GM23338 (cell line): ENCODE results near the gene SLC37A1. TPM values are rescaled to one million over a fixed set of nuclear protein-coding genes. Genes with fewer than 3 reads are reported as not detected.

Source experiments
- ATAC-seq: fragments of 200-7000 bp; cut with Tn5 transposase; 3 replicates; pipeline ENCODE4 v1.9.1; 2020
- DNase-seq: peaks from one replicate; pipeline ENCODE4 v3.0.0-alpha.2; 2015; ENCODE audit warnings: low spot score
- H2AFZ ChIP-seq: fragments of 200-600 bp; sonication (generic); 2 replicates; pipeline ENCODE4 v1.8.0; 2016; ENCODE audit warnings: antibody characterized with exemption, mild to moderate bottlenecking, moderate library complexity
- H3F3A ChIP-seq: fragments of 200-600 bp; sonication (generic); replicated peaks from 2 replicates; pipeline ENCODE4 v1.8.0; 2017; ENCODE audit warnings: antibody characterized with exemption, mixed run types, low read depth
- H3K27ac ChIP-seq: fragments of 200-600 bp; sonication (generic); 2 replicates; pipeline ENCODE4 v1.6.1; 2016; ENCODE audit warnings: low read depth
- H3K27me3 ChIP-seq: fragments of 200-600 bp; sonication (generic); 2 replicates; pipeline ENCODE4 v1.8.0; 2016; ENCODE audit warnings: mild to moderate bottlenecking, mixed run types, moderate library complexity; ENCODE audit not compliant: insufficient read depth
- H3K36me3 ChIP-seq: fragments of 200-600 bp; sonication (generic); 2 replicates; pipeline ENCODE4 v1.8.0; 2016; ENCODE audit warnings: mild to moderate bottlenecking; ENCODE audit not compliant: insufficient read depth
- H3K4me1 ChIP-seq: fragments of 200-600 bp; sonication (generic); 2 replicates; pipeline ENCODE4 v1.8.0; 2016; ENCODE audit warnings: mild to moderate bottlenecking, moderate library complexity; ENCODE audit not compliant: insufficient read depth
- H3K4me2 ChIP-seq: fragments of 200-600 bp; sonication (generic); 2 replicates; pipeline ENCODE4 v1.7.1; 2017; ENCODE audit warnings: mixed run types
- H3K4me3 ChIP-seq: fragments of 200-600 bp; sonication (generic); 2 replicates; pipeline ENCODE4 v1.6.1; 2016; ENCODE audit warnings: mixed run types
- H3K79me2 ChIP-seq: fragments of 200-600 bp; sonication (generic); replicated peaks from 2 replicates; pipeline ENCODE4 v1.8.0; 2017; ENCODE audit warnings: mild to moderate bottlenecking; ENCODE audit not compliant: insufficient read depth
- H3K9me2 ChIP-seq: fragments of 200-600 bp; sonication (generic); 2 replicates; pipeline ENCODE4 v1.8.0; 2017; ENCODE audit not compliant: insufficient read depth
- H4K20me1 ChIP-seq: fragments of 200-600 bp; sonication (generic); replicated peaks from 2 replicates; pipeline ENCODE4 v1.8.0; 2017; ENCODE audit warnings: mild to moderate bottlenecking; ENCODE audit not compliant: insufficient read depth
- H3K27ac Mint-ChIP-seq: 2 replicates; pipeline ENCODE4 v1.8.0; 2020; ENCODE audit warnings: inconsistent platforms, mild to moderate bottlenecking, moderate library complexity, mixed read lengths
- H3K27me3 Mint-ChIP-seq: 3 replicates; pipeline ENCODE4 v1.8.0; 2022; ENCODE audit warnings: low read depth, mild to moderate bottlenecking, moderate library complexity, mixed read lengths, inconsistent platforms; ENCODE audit not compliant: insufficient read depth, poor library complexity
- H3K36me3 Mint-ChIP-seq: 3 replicates; pipeline ENCODE4 v1.8.0; 2021; ENCODE audit warnings: low read depth, mild to moderate bottlenecking, inconsistent platforms, moderate library complexity, mixed read lengths
- H3K4me1 Mint-ChIP-seq: 3 replicates; pipeline ENCODE4 v1.8.0; 2020; ENCODE audit warnings: mild to moderate bottlenecking, inconsistent platforms, mixed read lengths
- H3K4me3 Mint-ChIP-seq: 3 replicates; pipeline ENCODE4 v1.8.0; 2021; ENCODE audit warnings: moderate library complexity, mild to moderate bottlenecking, inconsistent platforms, mixed read lengths
- H3K9me3 Mint-ChIP-seq: 3 replicates; pipeline ENCODE4 v1.8.0; 2020; ENCODE audit warnings: moderate library complexity, mild to moderate bottlenecking, inconsistent platforms, mixed read lengths
- CREB1 ChIP-seq: fragments of 250-450 bp; sonication (Bioruptor Pico); IDR thresholded peaks from 2 replicates; pipeline ENCODE4 v1.5.0; 2020; ENCODE audit warnings: low read depth, mild to moderate bottlenecking, moderate library complexity
- ETS1 ChIP-seq: IDR thresholded peaks from 2 replicates; pipeline ENCODE4 v1.6.1; 2016; ENCODE audit warnings: antibody characterized with exemption
- EZH2 ChIP-seq: fragments of 200-600 bp; sonication (generic); IDR thresholded peaks from one replicate; pipeline ENCODE4 v1.8.0; 2017; ENCODE audit warnings: antibody characterized with exemption, mild to moderate bottlenecking, low read depth; ENCODE audit not compliant: unreplicated experiment
- EZH2phosphoT487 ChIP-seq: fragments of 200-600 bp; sonication (generic); IDR thresholded peaks from one replicate; pipeline ENCODE4 v1.8.1; 2018; ENCODE audit warnings: antibody characterized with exemption; ENCODE audit not compliant: unreplicated experiment
- JUNB ChIP-seq: IDR thresholded peaks from one replicate; pipeline ENCODE4 v1.6.1; 2016; ENCODE audit warnings: antibody characterized with exemption; ENCODE audit not compliant: unreplicated experiment
- NANOG ChIP-seq: IDR thresholded peaks from 2 replicates; pipeline ENCODE4 v1.6.1; 2016; ENCODE audit warnings: antibody characterized with exemption, borderline replicate concordance
- POLR2AphosphoS5 ChIP-seq: IDR thresholded peaks from 2 replicates; pipeline ENCODE4 v1.6.1; 2016; ENCODE audit warnings: antibody characterized with exemption, low read depth
- REST ChIP-seq: IDR thresholded peaks from one replicate; pipeline ENCODE4 v1.6.1; 2018; ENCODE audit warnings: antibody characterized with exemption; ENCODE audit not compliant: unreplicated experiment
- ZNF114 ChIP-seq: fragments of 250-450 bp; sonication (Bioruptor Pico); IDR thresholded peaks from 2 replicates; pipeline ENCODE4 v1.5.0; 2020; ENCODE audit warnings: mild to moderate bottlenecking, moderate library complexity
- ZNF331 ChIP-seq: fragments of 250-450 bp; sonication (Bioruptor Pico); IDR thresholded peaks from 2 replicates; pipeline ENCODE4 v1.5.0; 2020; ENCODE audit warnings: low read depth, mild to moderate bottlenecking, moderate library complexity
- ZNF462 ChIP-seq: fragments of 250-450 bp; sonication (Bioruptor Pico); IDR thresholded peaks from 2 replicates; pipeline ENCODE4 v1.5.0; 2020; ENCODE audit warnings: mild to moderate bottlenecking, moderate library complexity
- polyA plus RNA-seq: library from polyadenylated mRNA; unstranded; fragments of >200 nt; fragmentation: Nextera tagmentation; extraction: Ambion mirVana; gene quantifications from 2 replicates; pipeline ENCODE4 v1.2.1, GENCODE V29; 2016
- total RNA-seq: library from RNA; depleted of rRNA; stranded (reverse); fragments of >200 nt; shearing (Covaris generic); gene quantifications from 2 replicates; pipeline ENCODE4 v1.2.3, GENCODE V29; 2014

The SLC37A1 gene
- total and polyA plus RNA-seq, 2 experiments from 2014 or later, result 14.0 to 30.3 TPM

GRCh38 chr21:42623694-42624093 is 110.0 kb downstream of the SLC37A1 start:
- H3K79me2 ChIP-seq, result no peaks in the 10 kb centered on the region
- Mint-ChIP-seq H3K27me3 (peaks cover 8% of the 10 kb centered on the region), H3K36me3 (no peaks in the 10 kb centered on the region), H3K4me1 (peaks cover 7% of the 10 kb centered on the region), H3K9me3 (no peaks in the 10 kb centered on the region; the same call in 2 of the 3 replicates), H3K27ac (no peak overlapping the region), H3K4me3 (no peak overlapping the region)
- no peak overlapping the region for H3K4me2 ChIP-seq
- H3K27me3 ChIP-seq, result no peaks in the 10 kb centered on the region
- H2AFZ ChIP-seq, result no peak overlapping the region
- TF ChIP-seq NANOG (no peak), JUNB (no peak)
- no peak overlapping the region for H3K4me3 ChIP-seq
- ATAC-seq (no peak), DNase-seq (no peak)
- H3K4me1 ChIP-seq, result no peaks in the 10 kb centered on the region; the same call in 1 of the 2 replicates
- no peaks in the 10 kb centered on the region for H3K9me2 ChIP-seq
- no peaks in the 10 kb centered on the region for H4K20me1 ChIP-seq
- H3F3A ChIP-seq, result no peaks in the 10 kb centered on the region
- H3K27ac ChIP-seq, result no peak overlapping the region
- no peaks in the 10 kb centered on the region for H3K36me3 ChIP-seq

GRCh38 chr21:42624095-42624790 is 110.6 kb downstream of the SLC37A1 start:
- Mint-ChIP-seq H3K27ac (no peak overlapping the region), H3K4me3 (no peak overlapping the region)
- no peak for ATAC-seq
- TF ChIP-seq EZH2 (no peak), ETS1 (no peak), ZNF462 (no peak), CREB1 (CRISPR knock-in tag) (no peak), ZNF331 (CRISPR knock-in tag) (no peak), EZH2phosphoT487 (no peak), ZNF114 (CRISPR knock-in tag) (no peak), NANOG (no peak), POLR2AphosphoS5 (no peak), REST (no peak)

More at GRCh38 chr21:42624095-42624790, 110.6 kb downstream of the SLC37A1 start:
- H3K9me3 Mint-ChIP-seq, result no peaks in the 10 kb centered on the region; the same call in 2 of the 3 replicates
- Histone ChIP-seq H3K27ac (no peak overlapping the region), H4K20me1 (no peaks in the 10 kb centered on the region), H3K27me3 (no peaks in the 10 kb centered on the region), H3K36me3 (no peaks in the 10 kb centered on the region), H2AFZ (no peak overlapping the region), H3K4me3 (no peak overlapping the region), H3K79me2 (no peaks in the 10 kb centered on the region), H3F3A (no peaks in the 10 kb centered on the region), H3K9me2 (no peaks in the 10 kb centered on the region), H3K4me1 (no peaks in the 10 kb centered on the region; the same call in 1 of the 2 replicates), H3K4me2 (no peak overlapping the region)
- peaks cover 8% of the 10 kb centered on the region for H3K27me3 Mint-ChIP-seq
- no peaks in the 10 kb centered on the region for H3K36me3 Mint-ChIP-seq
- DNase-seq, result no peak
- peaks cover 7% of the 10 kb centered on the region for H3K4me1 Mint-ChIP-seq
